Activated CD4-positive, alpha-beta T cell treated with anti-CD3 and anti-CD28 coated beads for 4 hours (primary cell): ENCODE data around the gene OR2V1.
"Not testable (repeated sequence)": the region's sequence is repeated elsewhere in the genome, so short reads cannot be mapped to it uniquely, and the experiment has no call there.

ENCODE experiments used
- DNase-seq, 2 donors: peaks; one replicate each; pipeline ENCODE4 v3.0.0-alpha.2; 2020

Gene OR2V1

DNA sequence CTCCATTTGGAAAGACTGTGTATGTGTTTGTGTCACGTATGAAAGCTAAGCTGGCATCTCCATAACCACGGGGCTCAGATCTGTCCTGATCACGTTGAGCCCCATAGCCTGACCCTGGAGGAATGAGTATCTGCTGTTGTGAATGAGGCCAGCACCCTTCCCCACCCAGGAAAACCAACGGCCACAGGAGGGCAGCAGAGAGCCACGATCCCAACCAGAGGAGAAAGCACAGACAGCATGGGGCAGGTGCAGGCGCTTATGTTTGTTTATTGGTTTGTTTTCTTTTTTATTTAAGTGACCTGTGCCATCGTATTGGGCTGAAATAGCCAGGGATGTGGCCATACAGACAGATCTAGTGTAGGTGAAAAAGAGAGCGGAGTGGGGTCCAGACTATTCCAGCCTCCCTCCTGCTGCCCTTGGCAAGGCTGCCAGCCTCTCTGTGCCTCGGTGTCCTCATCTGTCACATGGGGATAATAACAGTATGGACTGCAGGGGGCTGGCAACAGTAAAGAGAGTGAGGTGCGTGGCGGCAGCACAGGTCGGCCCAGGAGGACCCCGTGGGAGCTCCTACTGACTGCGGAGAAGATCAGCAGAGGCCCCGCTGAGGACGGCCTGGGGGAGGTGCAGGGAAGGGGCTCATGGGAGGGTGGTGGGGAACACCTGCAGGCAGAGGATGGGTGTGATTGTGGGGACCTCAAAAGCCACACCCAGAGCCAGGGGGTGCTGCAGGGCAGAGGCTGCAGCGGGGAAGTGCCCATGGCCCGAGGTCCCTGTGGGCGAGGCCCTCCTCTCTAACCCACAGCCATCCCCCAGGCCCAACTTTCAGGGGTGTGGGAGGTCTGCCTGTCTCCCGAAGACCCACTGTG, 28.6 kb upstream of the OR2V1 start:
- DNase-seq: peak; percentile 81 to 96

DNA sequence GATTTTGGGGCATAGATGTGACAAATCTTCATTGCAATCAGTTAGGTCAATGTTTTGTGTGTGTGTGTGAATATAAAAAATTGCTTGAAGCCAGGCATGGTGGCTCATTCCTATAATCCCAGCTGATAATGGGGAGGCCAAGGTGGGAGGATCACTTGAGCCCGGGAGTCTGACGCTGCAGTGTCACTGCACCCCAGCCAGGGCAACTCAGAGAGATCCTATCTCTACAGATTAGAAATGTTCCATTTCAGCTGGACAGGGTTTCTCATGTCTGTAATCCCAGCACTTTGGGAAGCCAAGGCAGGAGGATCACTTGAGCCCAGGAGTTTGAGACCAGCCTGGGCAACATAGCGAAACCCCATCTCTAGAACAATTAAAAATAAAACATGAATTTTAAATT, 27.9 kb upstream of the OR2V1 start:
- DNase-seq: no peak

DNA sequence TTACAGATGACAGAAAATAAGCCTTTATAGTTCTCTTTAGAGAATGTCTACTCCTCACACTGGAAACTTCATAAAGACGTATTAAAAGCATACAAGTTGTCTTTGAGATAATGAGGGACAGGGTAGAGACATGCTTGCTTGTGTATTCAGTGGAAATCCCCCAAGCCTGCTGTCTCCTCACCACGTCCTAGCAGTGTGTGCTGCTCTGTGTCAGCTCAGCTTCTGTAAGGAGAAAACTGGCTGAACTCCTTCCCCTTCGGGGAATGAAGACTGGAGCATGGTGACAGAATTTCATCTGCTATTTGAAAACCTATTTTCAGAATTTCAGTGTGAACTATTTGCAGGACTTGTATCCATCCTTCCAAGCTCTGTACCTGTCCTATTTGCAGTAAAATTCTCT, 25.8 kb upstream of the OR2V1 start:
- no peak for DNase-seq

DNA sequence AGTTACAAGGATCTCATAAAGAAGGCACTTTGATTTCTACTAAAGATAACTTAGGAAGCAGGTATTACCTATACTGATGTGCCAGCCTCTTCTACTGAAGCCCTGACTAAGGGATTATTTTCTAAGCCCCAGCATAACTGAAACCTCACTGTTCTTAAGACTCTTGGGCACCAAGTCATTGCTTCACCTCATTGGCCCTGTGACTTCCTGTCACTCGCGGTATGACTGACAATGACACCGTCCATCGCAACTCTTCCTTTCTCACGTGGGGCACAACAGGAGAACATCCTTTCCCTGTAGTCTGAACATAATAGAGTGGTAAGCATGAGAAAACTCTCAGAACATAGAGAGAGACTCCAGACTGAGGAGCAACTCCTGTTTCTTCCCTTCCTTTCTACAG, 22.8 kb upstream of the OR2V1 start:
- DNase-seq: no peak

DNA sequence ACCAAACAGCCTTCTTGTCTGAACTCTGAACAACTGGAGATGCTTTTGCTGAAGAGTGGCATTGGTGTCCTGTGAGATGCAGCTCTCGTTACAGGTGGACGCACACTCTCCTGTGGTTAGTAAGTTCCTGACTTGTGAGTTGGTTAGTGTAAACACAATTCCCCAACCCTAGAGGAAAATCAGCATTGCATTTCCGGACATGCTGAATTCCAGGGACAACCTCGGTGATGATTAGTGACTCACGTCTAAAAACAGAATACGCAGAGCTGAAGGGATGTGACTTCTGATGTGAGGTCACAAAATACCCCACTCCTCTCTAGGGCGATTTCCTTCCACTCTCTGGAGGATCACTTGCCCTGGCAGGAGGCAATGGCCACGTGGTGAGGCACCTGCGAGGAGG, 21.4 kb upstream of the OR2V1 start:
- DNase-seq: no peak

DNA sequence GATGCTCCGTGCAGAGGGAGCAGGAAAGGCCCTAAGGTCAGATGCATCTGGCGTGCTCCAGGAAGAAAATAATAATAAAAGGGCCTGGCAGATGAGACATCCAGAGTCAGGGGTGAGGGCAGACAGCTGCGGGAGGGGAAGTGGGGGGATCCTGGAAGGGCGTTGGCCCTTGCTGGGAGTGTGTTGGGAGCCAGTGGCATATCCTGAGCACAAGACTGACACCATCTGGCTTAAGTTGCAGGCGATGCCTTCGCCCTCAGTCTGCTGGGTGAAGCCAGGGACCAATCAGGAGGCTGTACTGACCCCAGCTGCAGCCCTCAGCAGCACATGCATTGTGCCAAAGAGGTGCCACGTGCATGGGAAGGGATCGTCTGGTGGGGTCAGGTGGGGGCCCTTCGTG, 20.2 kb upstream of the OR2V1 start:
- no peak for DNase-seq

DNA sequence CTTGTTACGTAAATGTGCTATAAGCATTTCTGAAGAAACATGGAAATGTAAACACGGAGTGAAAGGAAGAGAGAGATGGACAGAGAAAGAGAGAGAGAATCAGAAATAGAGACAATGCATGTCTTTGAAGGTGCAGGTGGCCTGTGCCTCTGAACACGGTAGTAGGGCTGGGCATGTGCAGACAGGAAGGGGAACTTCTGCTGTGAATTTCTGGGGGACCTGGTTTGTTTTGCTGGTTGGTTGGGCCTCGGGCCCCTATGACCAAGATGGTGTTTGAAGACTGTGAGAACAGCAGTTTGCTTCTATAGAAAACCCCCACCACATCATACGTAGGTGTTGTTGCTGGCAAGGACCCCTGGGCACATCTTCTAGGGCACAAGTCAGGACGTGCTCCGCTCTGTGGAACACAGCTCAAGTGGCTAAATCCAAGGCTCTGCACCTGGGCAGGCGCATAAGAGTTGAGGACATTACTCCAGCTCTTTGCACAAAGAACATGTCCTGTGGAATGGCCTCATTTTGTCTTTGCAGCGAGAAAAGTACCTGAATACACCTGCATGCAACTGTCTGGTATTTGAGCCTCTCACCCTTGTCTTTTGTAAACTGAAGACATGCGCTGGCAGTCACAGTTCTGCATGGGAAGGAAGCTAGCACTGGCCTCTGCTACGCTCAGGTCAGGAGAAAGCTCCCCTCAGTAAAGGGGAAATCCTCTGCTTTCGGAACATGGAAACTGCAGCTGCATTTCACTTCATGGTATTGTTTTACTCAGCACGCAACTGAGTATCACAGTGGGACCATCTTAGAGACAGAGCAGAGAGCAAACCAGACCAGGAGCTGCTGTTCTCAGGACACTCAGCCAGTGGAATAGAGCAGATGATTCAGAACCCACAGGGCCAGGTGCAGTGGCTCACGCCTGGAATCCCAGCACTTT, 19.1 kb upstream of the OR2V1 start:
- no peak for DNase-seq

DNA sequence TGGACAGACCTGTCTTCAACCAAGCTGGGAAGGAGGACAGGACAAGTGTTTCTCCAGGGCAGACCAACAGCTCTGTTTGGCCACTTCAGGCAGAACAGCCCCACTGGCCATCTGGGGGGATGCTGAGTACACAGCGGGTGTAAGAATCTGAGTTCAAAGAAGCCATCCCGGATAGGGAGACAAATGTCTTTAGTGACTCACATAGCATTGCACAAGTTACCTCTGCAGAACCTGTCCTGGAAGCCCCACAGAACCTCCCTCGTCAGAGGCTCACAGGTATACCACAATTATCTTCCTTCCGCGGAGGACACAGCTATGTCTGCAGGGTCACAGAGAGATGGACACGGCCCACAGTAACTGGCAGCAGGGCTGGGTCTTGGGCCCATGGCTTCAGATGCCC, 18.4 kb upstream of the OR2V1 start:
- no peak for DNase-seq

DNA sequence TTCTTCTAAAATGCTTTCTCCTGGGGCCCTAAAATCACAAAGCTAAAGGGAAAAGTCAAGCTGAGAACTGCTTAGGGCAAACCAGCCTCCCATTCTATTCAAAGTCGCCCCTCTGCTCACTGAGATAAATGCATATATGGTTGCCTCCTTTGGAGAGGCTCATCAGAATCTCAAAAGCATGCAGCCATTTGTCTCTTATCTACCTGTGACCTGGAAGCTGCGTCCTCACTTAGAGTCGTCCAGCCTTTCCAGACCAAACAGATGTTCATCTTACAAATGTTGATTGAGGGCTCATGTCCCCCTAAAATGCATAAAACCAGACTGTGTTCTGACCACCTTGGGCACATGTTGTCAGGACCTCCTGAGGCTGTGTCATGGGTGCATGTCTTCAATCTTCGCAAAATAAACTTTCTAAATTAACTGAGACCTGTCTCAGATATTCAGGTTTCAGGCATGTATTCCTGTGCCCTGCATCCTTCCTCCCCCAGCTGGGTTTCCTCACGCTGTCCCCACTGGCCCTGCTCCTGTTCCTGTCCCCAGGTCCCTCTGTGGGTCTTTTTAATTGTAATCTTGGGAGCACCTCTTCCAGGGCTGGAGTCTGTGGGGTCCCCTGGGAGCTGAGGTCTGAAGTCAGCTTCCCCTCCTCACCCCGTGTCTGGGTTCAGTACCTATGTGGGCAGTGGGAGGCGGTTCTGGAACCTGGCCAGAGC, 16.1 kb upstream of the OR2V1 start, which contains the start of gene OR2V2:
OR2V2 (plus strand) TSS at position 660 of the 710 bp plus-strand sequence. CDS start 7,357 bp downstream, outside the sequence.
- DNase-seq: not testable (repeated sequence)

DNA sequence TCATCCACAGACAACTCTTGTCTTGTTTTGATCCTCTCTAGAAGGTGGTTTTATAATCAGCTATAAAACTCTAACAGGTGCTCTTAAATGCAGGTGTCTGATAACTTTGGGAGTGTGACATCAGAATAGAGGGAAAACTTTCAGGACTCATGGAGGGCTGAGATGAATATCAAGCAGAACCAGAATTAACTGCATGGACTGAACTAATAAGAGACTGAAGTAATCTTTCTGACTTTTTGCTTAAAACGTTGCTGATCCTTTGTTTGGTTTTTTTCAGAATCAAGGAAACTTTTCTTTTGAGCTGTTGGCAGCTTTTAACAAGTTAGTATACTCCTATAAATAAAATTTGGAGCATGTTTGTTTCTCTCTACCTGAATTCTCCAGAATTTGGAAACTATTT, 14.2 kb upstream of the OR2V1 start:
- DNase-seq: no peak

DNA sequence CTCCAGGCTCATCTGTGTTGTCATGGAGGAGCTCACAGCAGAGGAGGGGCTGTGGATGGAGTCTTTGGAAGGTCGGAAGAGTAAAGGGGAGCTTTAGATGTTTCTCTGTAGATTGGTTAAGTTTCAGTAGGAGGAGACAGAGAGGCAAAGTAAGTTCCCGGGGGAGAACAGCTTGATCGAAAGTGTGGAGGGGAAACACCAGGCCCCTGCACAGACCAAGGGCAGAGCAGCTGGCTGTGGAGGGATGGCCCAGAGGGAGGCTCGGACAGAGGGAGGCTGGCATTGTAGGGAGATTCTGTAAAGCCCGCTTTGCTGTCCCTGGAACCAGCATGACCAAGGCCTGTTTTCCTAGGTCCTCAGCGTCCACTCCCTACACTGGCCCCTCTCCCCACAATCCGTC, 11.1 kb upstream of the OR2V1 start:
- no peak for DNase-seq

DNA sequence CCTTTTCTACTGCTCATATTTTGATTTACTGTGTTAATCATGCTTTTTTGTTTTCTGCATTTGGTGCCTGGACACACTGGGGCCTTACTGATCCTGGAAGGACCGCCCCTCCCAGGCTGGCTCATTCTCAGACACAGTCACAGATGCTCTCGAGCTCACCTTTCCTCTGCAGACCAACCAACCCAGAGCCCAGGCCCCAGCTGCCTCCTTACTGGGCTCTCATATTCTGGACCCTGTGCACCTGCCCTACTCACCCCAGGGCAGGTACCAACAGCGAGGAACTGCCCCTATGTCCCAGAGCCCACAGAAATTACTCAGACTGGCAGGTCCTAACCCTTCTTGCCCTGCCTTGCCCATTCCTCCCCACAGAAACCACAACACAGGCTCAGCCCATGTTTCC, 9.8 kb upstream of the OR2V1 start:
- no peak for DNase-seq

DNA sequence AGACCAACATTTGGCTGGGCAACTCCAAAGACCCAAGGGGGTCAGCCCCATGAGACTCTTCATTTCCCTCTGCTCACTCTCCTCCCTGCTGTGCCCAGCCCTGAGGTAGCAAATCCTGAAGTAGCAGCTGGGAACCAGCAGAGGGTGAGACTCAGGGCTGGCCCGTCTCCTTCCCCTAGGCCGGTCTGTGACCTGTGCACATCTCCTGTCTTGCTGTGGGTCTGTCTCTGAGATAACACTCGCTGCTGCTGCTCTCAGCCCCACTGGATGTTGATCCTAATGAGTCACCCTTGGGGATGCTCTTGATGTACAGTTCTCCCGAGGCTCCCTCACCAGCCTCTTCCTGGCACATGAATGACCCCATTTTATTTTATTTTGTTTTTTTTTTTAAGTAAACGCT, 7.3 kb upstream of the OR2V1 start:
- DNase-seq: no peak

DNA sequence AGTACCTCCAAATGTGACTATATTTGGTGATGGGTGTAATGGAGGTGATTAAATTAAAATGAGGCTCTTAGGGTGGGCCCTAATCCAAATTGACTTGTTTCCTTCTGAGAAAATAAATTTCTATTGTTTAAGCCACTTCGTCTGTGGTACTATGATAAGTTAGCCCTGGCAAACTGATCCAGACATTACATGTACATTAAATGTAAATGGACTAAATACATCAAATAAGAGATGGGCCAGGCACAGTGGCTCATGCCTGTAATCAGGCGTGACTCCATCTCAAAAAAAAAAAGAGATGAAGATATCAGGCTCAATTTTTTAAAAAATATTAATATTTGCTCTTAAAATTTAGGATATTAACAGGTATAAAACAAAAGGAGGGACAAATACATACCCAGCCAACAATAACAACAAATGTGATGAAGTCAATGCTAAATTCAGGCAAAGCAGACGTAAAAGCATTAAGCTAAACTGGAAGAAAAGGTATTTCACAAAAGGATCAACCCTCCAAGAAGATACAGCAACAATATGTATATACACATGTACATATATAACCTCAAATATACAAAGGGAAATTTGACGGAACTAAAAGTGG, 5.5 kb upstream of the OR2V1 start:
- DNase-seq: no peak

DNA sequence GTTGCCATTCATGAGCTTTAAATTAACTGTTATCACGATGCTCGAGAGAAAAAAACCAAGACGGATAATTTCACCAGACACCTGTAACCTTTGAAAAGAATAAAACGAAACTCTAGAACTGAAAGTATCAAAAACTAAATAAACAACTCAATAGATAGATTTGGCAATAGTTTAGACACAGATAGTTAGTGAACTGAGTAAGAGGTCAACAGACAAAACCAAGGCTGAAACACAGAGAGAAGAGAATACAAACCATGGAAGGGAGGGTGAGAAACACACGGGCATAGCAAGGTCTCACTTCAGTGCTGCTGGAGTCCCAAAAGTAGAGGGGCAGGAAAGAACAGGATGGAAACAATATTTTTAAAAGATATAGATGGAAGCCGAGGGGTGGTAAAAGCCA, 3.3 kb upstream of the OR2V1 start:
- no peak for DNase-seq

DNA sequence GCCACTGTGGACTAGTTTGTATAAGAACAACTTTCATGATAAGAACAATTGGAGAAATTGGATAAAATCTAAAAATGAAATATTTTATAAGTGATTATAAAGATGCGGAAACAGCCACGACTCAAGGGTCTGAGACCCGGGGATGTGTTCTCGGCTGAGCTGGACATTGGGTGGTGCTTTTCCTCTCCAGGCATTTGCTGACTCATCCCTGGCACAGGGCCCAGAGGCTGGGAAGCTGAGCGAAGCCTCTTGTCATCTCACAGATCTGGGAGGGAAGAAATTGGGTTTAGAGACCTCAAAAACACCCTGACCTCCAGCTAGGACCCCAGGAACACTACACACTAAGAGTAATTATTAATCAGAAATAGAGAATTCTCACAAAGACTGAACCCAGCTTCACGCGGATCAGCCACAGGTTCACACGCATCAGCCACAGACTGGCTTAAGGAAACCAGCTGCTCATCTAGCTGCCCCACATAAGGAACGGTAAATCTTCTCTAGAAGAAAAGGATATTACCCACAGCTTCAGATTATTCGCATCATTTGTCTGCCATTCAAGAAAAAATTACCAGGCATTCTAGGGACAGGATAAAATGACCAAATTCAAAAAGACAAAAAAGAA, 2.8 kb upstream of the OR2V1 start:
- no peak for DNase-seq

DNA sequence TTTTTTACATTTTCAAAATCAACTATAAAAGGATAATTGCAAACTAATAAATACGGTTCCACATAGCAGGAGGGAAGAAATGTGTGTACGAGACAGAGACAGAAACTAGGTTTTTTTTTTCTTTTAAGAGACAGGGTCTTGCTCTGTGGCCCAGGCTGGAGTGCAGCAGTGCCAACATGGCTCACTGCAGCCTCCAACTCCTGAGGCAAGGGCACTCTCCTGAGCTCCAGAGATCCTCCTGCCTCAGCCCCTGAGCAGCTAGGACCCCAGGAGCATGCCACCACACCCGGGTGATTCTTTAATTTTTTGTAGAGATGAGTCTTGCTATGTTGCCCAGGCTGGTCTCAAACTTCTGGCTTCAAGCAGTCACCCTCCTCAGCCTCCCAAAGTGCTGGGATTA, 2.1 kb upstream of the OR2V1 start:
- DNase-seq: no peak

DNA sequence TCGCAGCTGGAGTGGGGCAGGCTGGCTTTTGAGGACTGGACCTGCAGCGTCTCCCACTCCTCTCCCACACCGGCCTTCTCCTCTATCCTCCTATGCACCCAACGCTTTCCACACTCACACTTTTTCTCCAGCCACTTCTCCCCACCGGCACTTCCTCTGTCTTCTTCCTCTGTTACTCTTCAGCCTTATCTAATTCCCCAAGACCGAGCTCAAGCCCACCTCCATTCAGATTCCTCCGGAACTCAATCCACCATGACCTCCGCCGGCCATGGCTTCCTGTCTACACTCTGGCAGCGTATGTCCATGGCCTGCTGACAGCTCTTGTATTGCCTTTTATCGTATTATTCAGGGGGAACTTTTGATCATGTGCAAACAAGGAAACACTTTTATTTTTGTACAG, 545 bp upstream of the OR2V1 start:
- DNase-seq: no peak

DNA sequence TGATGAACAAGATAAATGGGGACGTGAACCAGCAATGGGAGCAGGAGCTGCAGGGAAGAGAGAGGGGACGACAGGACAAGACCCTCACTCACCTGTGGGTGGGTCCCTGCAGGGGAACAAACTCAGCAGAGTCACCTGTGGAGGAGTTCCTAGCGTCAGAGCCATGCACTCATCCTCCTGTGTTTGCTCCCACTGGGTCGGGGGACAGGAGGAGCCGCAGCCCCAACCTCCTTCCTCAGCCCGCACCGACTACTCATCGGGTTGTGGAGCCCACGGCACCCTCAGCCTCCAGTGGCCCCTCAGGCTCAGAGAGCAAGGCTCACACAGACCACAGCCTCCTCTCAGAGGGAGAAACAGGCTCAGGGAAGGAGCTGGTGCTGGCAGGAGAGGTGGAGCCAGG, 888 bp downstream of the OR2V1 start:
- not testable (repeated sequence) for DNase-seq

DNA sequence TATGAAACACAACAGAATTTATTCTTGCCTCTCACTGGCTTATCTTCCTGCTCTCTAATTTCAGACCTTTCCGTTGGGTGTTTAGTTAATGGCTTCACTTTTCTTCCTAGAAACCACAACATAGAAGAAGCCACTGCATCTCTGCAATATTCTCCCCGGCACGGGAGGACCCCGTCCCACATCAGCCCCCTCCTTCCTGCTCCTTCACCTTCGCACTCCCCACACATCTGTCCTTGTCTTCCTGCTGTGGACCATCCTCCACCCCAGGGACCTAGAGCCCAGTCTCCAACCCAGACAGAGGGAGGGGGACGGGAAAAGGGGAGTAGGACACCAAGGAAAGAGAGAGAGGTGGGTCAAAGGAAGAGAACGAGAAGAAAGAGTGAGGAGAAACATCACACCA, 1.4 kb downstream of the OR2V1 start:
- DNase-seq: no peak

DNA sequence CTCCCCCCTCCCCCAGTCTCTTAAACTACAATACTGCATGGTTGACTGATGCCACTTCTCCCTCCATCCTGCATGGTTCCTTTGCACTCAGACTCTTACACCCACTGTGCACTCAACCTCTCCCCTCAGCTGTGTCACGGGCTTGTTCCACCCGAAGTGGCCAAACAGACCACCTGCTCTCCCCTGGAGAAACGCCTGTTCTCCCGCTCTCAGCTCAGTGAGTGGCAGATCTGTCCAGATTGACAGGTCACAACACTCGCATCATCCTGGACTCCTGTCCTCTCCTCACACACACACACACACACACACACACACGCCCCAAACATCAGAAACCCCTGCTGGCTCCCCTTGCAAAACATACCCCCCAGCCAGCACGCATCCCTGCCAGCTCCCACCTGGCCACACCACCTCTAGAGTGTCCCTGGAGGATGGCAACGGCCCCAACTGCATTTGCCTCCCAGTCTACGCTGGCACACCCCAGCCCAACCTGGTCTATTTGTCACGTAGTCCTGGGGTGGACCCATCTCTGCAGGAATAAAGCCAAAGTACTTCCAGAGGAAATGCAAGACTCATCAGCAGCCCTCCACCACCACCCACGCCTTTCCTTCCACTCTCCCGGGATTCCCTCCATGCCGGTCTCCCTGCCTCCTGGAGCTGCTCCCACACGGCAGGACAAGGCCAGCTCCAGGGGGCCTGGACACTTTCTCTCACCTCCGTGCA, 2.9 kb downstream of the OR2V1 start:
- no peak for DNase-seq

DNA sequence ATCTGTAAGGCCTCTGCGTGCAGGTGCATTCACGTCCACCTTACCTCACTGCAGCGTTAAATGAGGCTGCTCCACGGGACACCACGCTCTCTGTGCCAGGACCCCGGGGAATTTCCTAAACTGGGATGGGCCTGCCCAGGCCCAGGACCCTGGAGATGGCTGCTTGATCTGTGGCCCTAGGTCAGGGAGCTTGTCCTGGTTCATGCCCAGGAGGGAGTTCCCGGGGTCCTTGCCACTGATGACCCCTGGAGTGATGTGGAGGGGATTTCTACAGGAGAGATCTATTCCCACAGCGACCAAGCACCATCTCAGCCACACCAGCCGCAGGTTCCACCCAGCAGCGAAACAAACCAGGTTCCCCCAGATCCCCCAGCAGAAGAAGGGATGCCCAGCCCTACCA, 3.5 kb downstream of the OR2V1 start:
- DNase-seq: no peak
